ENCODE data around the gene SATB1. TPM values are rescaled to one million over a fixed set of nuclear protein-coding genes. Genes with fewer than 3 reads are reported as not detected.

The SATB1 gene
- total and polyA plus RNA-seq, 7 donors, result 6.4 to 53.2 (median 34.0) TPM

DNA sequence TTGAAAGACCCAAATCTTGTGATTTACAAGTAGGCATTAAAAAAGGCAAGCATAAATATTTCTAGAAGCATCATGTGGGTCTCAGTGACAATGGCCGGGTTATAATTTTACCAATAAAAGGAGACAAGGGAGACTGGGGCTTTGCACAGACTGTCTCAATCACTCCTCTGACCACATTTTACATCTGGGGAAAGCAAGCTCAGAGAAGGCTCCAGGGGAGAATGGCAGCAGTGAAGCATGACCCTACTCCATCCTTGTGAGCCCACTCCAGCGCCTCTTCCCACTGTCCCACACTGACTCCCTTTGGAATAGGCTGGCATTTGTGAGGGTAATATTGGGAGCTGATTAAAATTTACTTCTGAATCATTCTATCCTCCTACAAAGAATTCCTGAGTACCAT lies 61.8 kb downstream of the SATB1 start:
- Histone ChIP-seq H3K9me3 (no peaks in the 10 kb centered on the region), H3K27ac (no peak overlapping the region), H3K36me3 (ENCODE audit: insufficient read depth in 1 of 2, low read depth in 1 of 2) (peaks cover 0 to 46% of the 10 kb centered on the region in 2 donors), H3K4me1 (no peaks in the 10 kb centered on the region), H3K27me3 (ENCODE audit: insufficient read depth in 3 of 3, low read length in 2 of 3) (no peaks in the 10 kb centered on the region), H3K4me3 (no peak overlapping the region)
- TF ChIP-seq, protein P1, sequence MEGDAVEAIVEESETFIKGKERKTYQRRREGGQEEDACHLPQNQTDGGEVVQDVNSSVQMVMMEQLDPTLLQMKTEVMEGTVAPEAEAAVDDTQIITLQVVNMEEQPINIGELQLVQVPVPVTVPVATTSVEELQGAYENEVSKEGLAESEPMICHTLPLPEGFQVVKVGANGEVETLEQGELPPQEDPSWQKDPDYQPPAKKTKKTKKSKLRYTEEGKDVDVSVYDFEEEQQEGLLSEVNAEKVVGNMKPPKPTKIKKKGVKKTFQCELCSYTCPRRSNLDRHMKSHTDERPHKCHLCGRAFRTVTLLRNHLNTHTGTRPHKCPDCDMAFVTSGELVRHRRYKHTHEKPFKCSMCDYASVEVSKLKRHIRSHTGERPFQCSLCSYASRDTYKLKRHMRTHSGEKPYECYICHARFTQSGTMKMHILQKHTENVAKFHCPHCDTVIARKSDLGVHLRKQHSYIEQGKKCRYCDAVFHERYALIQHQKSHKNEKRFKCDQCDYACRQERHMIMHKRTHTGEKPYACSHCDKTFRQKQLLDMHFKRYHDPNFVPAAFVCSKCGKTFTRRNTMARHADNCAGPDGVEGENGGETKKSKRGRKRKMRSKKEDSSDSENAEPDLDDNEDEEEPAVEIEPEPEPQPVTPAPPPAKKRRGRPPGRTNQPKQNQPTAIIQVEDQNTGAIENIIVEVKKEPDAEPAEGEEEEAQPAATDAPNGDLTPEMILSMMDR (IDR thresholded peaks at IDR 0.05), result no peak
- 90 to 98% (median 96%) methylated on average over 2 of the region's 2 CpGs for WGBS, 3 donors
- DNase-seq (no peak), ATAC-seq (no peak)
- intact Hi-C loops (cut with DNase I), result no loop called here

DNA sequence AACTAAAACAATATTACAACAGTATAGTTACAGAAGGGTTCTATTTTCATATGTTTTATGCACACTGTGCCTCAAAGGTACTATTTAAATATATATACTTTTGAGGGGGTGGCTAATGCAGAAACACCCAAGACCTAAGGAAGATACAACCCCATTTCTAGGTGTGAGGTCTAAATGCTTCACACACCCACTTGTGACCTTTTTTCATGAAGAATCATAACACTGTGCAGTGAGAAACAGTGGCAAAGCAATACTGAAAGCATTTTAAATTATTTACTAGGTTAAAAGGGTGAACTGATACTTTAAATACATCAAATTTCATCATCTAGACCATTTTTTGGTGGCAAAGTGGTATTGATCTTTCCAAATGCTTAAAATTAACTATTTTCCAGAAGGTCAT lies 67.4 kb downstream of the SATB1 start:
- no peak for DNase-seq
- TF ChIP-seq, protein P1 (IDR thresholded peaks at IDR 0.05), result no peak
- Histone ChIP-seq H3K27ac (no peak overlapping the region), H3K9me3 (no peaks in the 10 kb centered on the region), H3K36me3 (ENCODE audit: insufficient read depth in 1 of 2, low read depth in 1 of 2) (peaks cover 0 to 19% of the 10 kb centered on the region in 2 donors), H3K4me1 (no peaks in the 10 kb centered on the region), H3K27me3 (ENCODE audit: insufficient read depth in 3 of 3, low read length in 2 of 3) (no peaks in the 10 kb centered on the region), H3K4me3 (no peak overlapping the region)
- intact Hi-C loops (cut with DNase I), result no loop called here
- no peak for ATAC-seq

DNA sequence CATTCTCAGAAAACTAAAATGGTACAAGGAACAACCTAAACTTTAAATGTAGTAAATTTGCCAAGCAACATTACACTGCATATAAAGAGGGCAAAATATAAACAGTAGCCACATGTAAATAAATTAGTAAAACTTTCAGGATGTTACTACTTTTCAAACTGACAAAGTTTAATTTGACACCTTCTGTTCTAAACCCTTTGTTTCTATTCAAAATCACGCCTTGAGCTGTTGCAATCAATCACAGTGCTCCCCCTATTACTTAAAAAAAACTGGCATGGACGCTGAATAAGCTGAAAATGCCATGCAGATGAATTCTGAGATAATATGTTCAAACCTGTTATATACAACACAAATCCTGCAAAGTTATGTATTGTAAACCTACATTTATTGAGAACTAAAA lies 69.3 kb downstream of the SATB1 start:
- Histone ChIP-seq H3K36me3 (ENCODE audit: insufficient read depth in 1 of 2, low read depth in 1 of 2) (peaks cover 0 to 35% of the 10 kb centered on the region in 2 donors), H3K4me3 (no peak overlapping the region), H3K27me3 (ENCODE audit: insufficient read depth in 3 of 3, low read length in 2 of 3) (no peaks in the 10 kb centered on the region), H3K9me3 (no peaks in the 10 kb centered on the region), H3K27ac (no peak overlapping the region), H3K4me1 (no peaks in the 10 kb centered on the region)
- no peak for DNase-seq
- WGBS, 3 donors, result 74 to 82% (median 80%) methylated on average over 2 of the region's 2 CpGs
- no peak for ATAC-seq
- TF ChIP-seq, protein P1 (IDR thresholded peaks at IDR 0.05), result no peak
- intact Hi-C loops (cut with DNase I), result no loop called here

DNA sequence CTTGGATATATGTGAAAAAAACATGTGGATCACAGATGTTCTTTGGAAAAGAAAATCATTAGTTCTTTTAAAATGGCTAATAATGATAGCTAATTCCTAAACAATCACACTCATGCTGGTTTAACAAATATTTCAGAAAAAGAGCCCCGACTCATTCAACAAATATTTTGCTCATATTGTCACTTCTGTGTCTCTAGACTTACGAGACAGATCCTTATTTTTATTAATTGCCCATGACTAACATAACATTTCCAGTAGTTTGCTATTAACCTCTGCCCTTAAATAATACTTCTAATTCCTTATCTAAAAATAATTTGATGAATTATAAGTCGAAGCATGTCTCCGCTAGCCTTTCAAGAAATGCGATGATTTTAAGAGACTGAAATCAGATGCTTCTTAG lies 70.4 kb downstream of the SATB1 start:
- no peak for DNase-seq
- Histone ChIP-seq H3K36me3 (ENCODE audit: insufficient read depth in 1 of 2, low read depth in 1 of 2) (peaks cover 0 to 37% of the 10 kb centered on the region in 2 donors), H3K9me3 (no peaks in the 10 kb centered on the region), H3K4me1 (no peaks in the 10 kb centered on the region), H3K4me3 (no peak overlapping the region), H3K27ac (no peak overlapping the region), H3K27me3 (ENCODE audit: insufficient read depth in 3 of 3, low read length in 2 of 3) (no peaks in the 10 kb centered on the region)
- no peak for ATAC-seq
- intact Hi-C loops (cut with DNase I), result no loop called here
- WGBS, 3 donors, result 74 to 78% (median 77%) methylated on average over 5 of the region's 5 CpGs
- TF ChIP-seq, protein P1 (IDR thresholded peaks at IDR 0.05), result no peak
